ENCODE data around the gene THUMPD3.

DNA sequence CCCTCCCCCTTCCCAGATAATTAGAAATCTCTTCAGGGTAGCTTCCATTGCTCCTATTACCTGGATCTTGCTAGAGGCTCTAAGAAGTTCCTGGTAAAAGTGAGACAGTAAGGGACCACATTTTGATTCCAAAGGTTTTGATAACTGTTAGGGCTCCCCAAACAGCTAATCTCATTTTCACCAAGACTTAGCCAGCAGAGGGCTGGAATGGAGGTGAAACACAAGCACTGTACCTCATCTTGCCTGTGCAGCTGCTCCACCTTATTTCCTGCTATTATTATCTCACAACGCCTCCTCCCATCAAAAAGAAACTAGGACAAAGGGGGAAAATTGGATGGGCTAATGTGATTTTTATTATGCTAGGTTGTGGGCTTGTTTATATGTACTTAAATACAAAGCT, 41.8 kb downstream of the THUMPD3 start:
- TF ChIP-seq, protein P1, sequence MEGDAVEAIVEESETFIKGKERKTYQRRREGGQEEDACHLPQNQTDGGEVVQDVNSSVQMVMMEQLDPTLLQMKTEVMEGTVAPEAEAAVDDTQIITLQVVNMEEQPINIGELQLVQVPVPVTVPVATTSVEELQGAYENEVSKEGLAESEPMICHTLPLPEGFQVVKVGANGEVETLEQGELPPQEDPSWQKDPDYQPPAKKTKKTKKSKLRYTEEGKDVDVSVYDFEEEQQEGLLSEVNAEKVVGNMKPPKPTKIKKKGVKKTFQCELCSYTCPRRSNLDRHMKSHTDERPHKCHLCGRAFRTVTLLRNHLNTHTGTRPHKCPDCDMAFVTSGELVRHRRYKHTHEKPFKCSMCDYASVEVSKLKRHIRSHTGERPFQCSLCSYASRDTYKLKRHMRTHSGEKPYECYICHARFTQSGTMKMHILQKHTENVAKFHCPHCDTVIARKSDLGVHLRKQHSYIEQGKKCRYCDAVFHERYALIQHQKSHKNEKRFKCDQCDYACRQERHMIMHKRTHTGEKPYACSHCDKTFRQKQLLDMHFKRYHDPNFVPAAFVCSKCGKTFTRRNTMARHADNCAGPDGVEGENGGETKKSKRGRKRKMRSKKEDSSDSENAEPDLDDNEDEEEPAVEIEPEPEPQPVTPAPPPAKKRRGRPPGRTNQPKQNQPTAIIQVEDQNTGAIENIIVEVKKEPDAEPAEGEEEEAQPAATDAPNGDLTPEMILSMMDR (IDR thresholded peaks at IDR 0.05): no peak
- TF ChIP-seq EP300 (IDR thresholded peaks at IDR 0.05) (no peak), POLR2AphosphoS5 (IDR thresholded peaks at IDR 0.05) (no peak)
